Fibroblast of lung (primary cell): ENCODE data around the gene COL4A2. TPM values are rescaled to one million over a fixed set of nuclear protein-coding genes. Genes with fewer than 3 reads are reported as not detected.
A peak's percentile ranks its signal among the peaks of the same experiment; 100 is the strongest.

Experiments used
- DNase-seq, 2 donors: peaks; one replicate each; pipeline versions ENCODE4 v3.0.0 to v3.0.0-alpha.2; 2010; ENCODE audit warnings: low read depth in 2 of 2
- H2AFZ ChIP-seq: 2 replicates; pipeline ENCODE4 v1.5.1; 2012; ENCODE audit warnings: low read length, control low read depth, inconsistent platforms
- H3K27ac ChIP-seq: 2 replicates; pipeline ENCODE4 v1.5.1; 2011; ENCODE audit warnings: low read length, control low read depth; ENCODE audit not compliant: insufficient read depth
- H3K27me3 ChIP-seq: 2 replicates; pipeline ENCODE4 v1.5.1; 2011; ENCODE audit warnings: mild to moderate bottlenecking, low read length; ENCODE audit not compliant: control insufficient read depth, insufficient read depth
- H3K36me3 ChIP-seq: 2 replicates; pipeline ENCODE4 v1.5.1; 2011; ENCODE audit warnings: low read length; ENCODE audit not compliant: control insufficient read depth, insufficient read depth
- H3K4me1 ChIP-seq: 2 replicates; pipeline ENCODE4 v1.5.1; 2011; ENCODE audit warnings: low read length; ENCODE audit not compliant: control insufficient read depth, insufficient read depth; ENCODE audit errors: extremely low read depth
- H3K4me2 ChIP-seq: 2 replicates; pipeline ENCODE4 v1.5.1; 2011; ENCODE audit warnings: low read length, control low read depth; ENCODE audit not compliant: insufficient read depth; ENCODE audit errors: extremely low read depth
- H3K4me3 ChIP-seq, 4 experiments: fragments of 200-600 bp in 1 of 4; sonication (generic) in 1 of 4; replicated peaks in 1 of 4; 2 replicates each; pipeline ENCODE4 v1.5.1; 2011 to 2016; ENCODE audit warnings: low read length in 4 of 4, low read depth in 3 of 4, mild to moderate bottlenecking in 3 of 4, control low read depth in 2 of 4, inconsistent platforms in 1 of 4, mixed read lengths in 1 of 4; ENCODE audit not compliant: insufficient read depth in 1 of 4; ENCODE audit errors: control extremely low read depth in 1 of 4
- H3K79me2 ChIP-seq: 2 replicates; pipeline ENCODE4 v1.5.1; 2012; ENCODE audit warnings: mild to moderate bottlenecking, low read length, inconsistent platforms; ENCODE audit not compliant: control insufficient read depth, insufficient read depth
- H3K9ac ChIP-seq: 2 replicates; pipeline ENCODE4 v1.5.1; 2011; ENCODE audit warnings: mild to moderate bottlenecking, low read length, control low read depth; ENCODE audit not compliant: insufficient read depth
- H3K9me3 ChIP-seq: 2 replicates; pipeline ENCODE4 v1.5.1; 2012; ENCODE audit warnings: low read depth, low read length; ENCODE audit not compliant: control insufficient read depth, insufficient read depth
- H4K20me1 ChIP-seq: 2 replicates; pipeline ENCODE4 v1.5.1; 2011; ENCODE audit warnings: low read length; ENCODE audit not compliant: control insufficient read depth, insufficient read depth; ENCODE audit errors: extremely low read depth
- EZH2 ChIP-seq: IDR thresholded peaks from 2 replicates; pipeline ENCODE4 v1.5.1; 2012; ENCODE audit warnings: low read length, control low read depth, mild to moderate bottlenecking; ENCODE audit errors: missing control alignments
- polyA plus RNA-seq, 2 donors: library from polyadenylated mRNA; depleted of rRNA in 1 of 2; stranded (reverse) in 1 of 2; unstranded in 1 of 2; fragments of >200 nt; gene quantifications; 2 replicates each; pipeline ENCODE4 v1.2.1, GENCODE V29; 2011 to 2012; ENCODE audit warnings: missing spikeins in 1 of 2
- total RNA-seq: library from RNA; depleted of rRNA; stranded (reverse); fragments of >200 nt; gene quantifications from 2 replicates; pipeline ENCODE4 v1.2.1, GENCODE V29; 2014
- TF ChIP-seq, protein P1 (sequence below), 2 donors: IDR thresholded peaks in 1 of 2; conservative IDR thresholded peaks in 1 of 2; 1 replicate in 1 of 2; 2 replicates in 1 of 2; pipeline ENCODE4 v1.5.1; 2011 to 2012; ENCODE audit warnings: low read length in 2 of 2, control low read depth in 1 of 2, inconsistent platforms in 1 of 2, low read depth in 1 of 2, mild to moderate bottlenecking in 1 of 2

Gene COL4A2
- total and polyA plus RNA-seq, 2 donors (not counting 1 experiment from before 2014, with no cell fraction given) = 93.1 to 463 TPM

DNA sequence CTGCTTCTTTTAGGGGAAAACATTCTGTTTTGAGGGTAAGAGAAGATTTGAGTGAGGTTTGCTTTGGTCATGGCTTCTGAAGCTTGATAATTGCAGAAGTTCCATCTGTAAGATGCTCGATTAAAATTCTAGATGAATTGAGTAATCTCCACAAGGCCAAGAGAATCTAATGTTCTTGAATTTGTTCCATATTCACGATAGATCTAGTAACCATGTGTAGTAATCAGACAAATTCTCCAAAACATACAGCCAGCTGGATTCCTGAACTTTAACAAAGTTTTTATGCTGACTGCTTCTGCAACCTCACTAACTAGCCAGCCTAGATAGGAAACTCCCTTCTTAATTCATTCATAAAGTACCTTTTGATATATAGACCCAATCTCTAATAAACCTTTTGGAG lies 92.7 kb downstream of the COL4A2 start:
- H2AFZ ChIP-seq = no peak overlapping the region
- no peaks in the 10 kb centered on the region for H4K20me1 ChIP-seq
- no peaks in the 10 kb centered on the region for H3K27me3 ChIP-seq
- TF ChIP-seq, protein P1, sequence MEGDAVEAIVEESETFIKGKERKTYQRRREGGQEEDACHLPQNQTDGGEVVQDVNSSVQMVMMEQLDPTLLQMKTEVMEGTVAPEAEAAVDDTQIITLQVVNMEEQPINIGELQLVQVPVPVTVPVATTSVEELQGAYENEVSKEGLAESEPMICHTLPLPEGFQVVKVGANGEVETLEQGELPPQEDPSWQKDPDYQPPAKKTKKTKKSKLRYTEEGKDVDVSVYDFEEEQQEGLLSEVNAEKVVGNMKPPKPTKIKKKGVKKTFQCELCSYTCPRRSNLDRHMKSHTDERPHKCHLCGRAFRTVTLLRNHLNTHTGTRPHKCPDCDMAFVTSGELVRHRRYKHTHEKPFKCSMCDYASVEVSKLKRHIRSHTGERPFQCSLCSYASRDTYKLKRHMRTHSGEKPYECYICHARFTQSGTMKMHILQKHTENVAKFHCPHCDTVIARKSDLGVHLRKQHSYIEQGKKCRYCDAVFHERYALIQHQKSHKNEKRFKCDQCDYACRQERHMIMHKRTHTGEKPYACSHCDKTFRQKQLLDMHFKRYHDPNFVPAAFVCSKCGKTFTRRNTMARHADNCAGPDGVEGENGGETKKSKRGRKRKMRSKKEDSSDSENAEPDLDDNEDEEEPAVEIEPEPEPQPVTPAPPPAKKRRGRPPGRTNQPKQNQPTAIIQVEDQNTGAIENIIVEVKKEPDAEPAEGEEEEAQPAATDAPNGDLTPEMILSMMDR (conservative IDR thresholded peaks at IDR 0.05 in 1 of 2, IDR thresholded peaks at IDR 0.05 in 1 of 2; ENCODE audit: low read depth in 1 of 2, low read length in 2 of 2) = no peak
- no peak for TF ChIP-seq EZH2
- no peak overlapping the region for H3K4me2 ChIP-seq
- peaks cover 5% of the 10 kb centered on the region for H3K79me2 ChIP-seq
- no peaks in the 10 kb centered on the region for H3K36me3 ChIP-seq
- no peak overlapping the region for H3K27ac ChIP-seq
- DNase-seq = peak; percentile 47 to 85
- peaks cover 50% of the 10 kb centered on the region for H3K4me1 ChIP-seq
- no peak overlapping the region for H3K4me3 ChIP-seq
- H3K9me3 ChIP-seq = no peaks in the 10 kb centered on the region
- no peak overlapping the region for H3K9ac ChIP-seq

DNA sequence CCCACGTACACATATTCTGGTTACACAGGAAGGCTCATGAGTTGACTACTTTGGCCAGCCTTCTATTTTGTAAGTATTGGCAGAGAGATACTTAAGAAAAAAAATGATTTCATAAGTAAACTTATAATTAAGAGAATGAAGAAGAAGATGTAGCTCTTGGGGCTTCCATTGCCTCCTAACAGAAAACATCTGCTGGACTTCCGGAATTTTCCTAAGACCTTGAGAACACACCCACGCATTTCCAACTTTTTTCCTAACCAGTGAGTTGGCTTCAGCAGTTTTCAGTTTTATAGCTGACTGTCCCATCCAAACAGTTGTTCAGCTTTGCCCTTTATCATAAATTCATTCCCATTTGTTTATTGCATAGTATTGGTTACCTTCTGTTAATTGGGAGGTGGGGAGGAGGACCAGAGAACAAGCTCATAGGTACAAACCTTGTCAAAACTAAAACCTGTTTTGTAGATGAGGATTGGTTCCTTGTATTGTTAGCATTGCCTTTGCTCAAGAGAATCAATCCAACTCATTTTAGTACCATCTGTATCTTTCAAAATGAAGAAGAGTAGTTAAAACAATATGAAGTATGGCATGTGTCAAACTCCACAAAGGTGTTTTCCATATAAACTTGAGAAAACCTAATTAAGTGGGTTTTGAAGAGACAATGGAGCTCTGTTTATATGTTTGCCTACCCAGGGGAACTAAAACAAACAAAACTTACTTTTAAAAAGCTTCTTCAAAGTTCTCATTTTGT lies 93.9 kb downstream of the COL4A2 start:
- no peak overlapping the region for H3K4me3 ChIP-seq
- peaks cover 44% of the 10 kb centered on the region for H3K4me1 ChIP-seq
- no peaks in the 10 kb centered on the region for H3K27me3 ChIP-seq
- no peaks in the 10 kb centered on the region for H4K20me1 ChIP-seq
- H3K36me3 ChIP-seq = no peaks in the 10 kb centered on the region
- no peak overlapping the region for H2AFZ ChIP-seq
- no peak overlapping the region for H3K9ac ChIP-seq
- H3K79me2 ChIP-seq = no peaks in the 10 kb centered on the region
- DNase-seq = peak; percentile 71 to 77
- H3K9me3 ChIP-seq = no peaks in the 10 kb centered on the region
- peak overlapping the region; percentile 3 for H3K4me2 ChIP-seq
- TF ChIP-seq, protein P1 (conservative IDR thresholded peaks at IDR 0.05 in 1 of 2, IDR thresholded peaks at IDR 0.05 in 1 of 2; ENCODE audit: low read depth in 1 of 2, low read length in 2 of 2) = no peak
- no peak for TF ChIP-seq EZH2
- peak overlapping the region; percentile 49 for H3K27ac ChIP-seq

DNA sequence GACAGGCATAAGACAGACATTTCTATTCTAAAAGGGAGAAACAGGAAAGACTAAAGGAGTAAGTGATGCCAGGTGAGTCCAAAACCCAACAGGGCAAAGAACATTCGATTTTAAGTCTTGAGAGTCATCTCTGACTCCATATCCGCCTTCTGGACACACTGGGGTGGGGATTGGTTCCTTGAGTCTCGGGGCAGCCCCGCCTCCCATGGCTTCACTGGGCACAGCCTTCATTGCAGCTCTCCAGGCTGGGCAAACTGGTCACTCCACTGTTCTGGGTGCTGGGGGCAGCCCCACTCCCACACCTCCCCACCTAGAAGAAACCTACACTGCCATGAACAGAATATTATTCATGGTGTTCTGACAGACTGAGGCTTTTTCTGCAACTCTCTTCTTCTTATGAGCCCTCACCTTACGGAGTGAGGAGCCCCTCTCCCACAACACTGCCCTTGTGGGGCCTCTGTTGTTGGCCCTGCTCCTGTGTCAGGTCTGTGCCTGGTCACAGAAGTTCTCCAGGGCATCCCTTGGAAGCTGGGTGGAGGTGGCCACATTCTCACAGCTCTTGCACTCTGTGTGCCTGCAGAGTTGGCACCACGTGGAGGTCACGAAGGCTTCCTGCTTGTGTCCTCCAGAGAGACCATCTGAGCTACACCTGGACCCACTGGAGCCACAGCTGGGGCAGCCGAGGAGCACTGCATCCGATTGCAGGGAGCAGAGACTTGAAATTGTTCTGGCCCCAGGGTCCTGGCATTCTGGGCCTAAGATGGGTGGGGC lies 95.4 kb downstream of the COL4A2 start:
- H3K79me2 ChIP-seq = no peaks in the 10 kb centered on the region
- H3K9me3 ChIP-seq = no peaks in the 10 kb centered on the region
- TF ChIP-seq, protein P1 (conservative IDR thresholded peaks at IDR 0.05 in 1 of 2, IDR thresholded peaks at IDR 0.05 in 1 of 2; ENCODE audit: low read depth in 1 of 2, low read length in 2 of 2) = no peak
- no peak for TF ChIP-seq EZH2
- H2AFZ ChIP-seq = no peak overlapping the region
- H3K4me3 ChIP-seq = no peak overlapping the region
- no peak for DNase-seq
- H3K36me3 ChIP-seq = no peaks in the 10 kb centered on the region
- no peak overlapping the region for H3K9ac ChIP-seq
- H3K4me2 ChIP-seq = no peak overlapping the region
- H4K20me1 ChIP-seq = no peaks in the 10 kb centered on the region
- H3K27ac ChIP-seq = peak overlapping the region; percentile 66
- no peaks in the 10 kb centered on the region for H3K27me3 ChIP-seq
- H3K4me1 ChIP-seq = peaks cover 47% of the 10 kb centered on the region
